ENCODE results near the gene STXBP6.
"Not testable (repeated sequence)": the region's sequence is repeated elsewhere in the genome, so short reads cannot be mapped to it uniquely, and the experiment has no call there.

STXBP6 gene

GRCh38 chr14:24844011-24844410 is 205.9 kb downstream of the STXBP6 start:
- ATAC-seq (replicated peaks) (no peak), DNase-seq (no peak)
- Mint-ChIP-seq H3K36me3 (ENCODE audit: insufficient read depth) (no peaks in the 10 kb centered on the region), H3K4me3 (no peak overlapping the region), H3K27ac (no peak overlapping the region), H3K9me3 (no peaks in the 10 kb centered on the region), H3K27me3 (peaks cover 21 to 35% of the 10 kb centered on the region in 2 donors), H3K4me1 (ENCODE audit: low read depth in 2 of 2) (no peaks in the 10 kb centered on the region)

- no peaks in the 10 kb centered on the region for H3K9me3 Mint-ChIP-seq
- H3K27ac Mint-ChIP-seq = no peak overlapping the region
- no peaks in the 10 kb centered on the region for H3K36me3 Mint-ChIP-seq (ENCODE audit: insufficient read depth)
- H3K4me1 Mint-ChIP-seq (ENCODE audit: low read depth in 2 of 2) = no peaks in the 10 kb centered on the region
- DNase-seq = no peak
- no peak for ATAC-seq (replicated peaks)
- H3K27me3 Mint-ChIP-seq = peaks cover 21 to 30% of the 10 kb centered on the region in 2 donors
- no peak overlapping the region for H3K4me3 Mint-ChIP-seq
Measured at GRCh38 chr14:24843494-24843893, 206.5 kb downstream of the STXBP6 start.

- peaks cover 6 to 21% of the 10 kb centered on the region in 2 donors for H3K27me3 Mint-ChIP-seq
- H3K9me3 Mint-ChIP-seq = no peaks in the 10 kb centered on the region
- H3K4me1 Mint-ChIP-seq (ENCODE audit: low read depth in 2 of 2) = no peaks in the 10 kb centered on the region
- no peak for DNase-seq
- H3K36me3 Mint-ChIP-seq (ENCODE audit: insufficient read depth) = no peaks in the 10 kb centered on the region
- H3K27ac Mint-ChIP-seq = no peak overlapping the region
- no peak for ATAC-seq (replicated peaks)
- no peak overlapping the region for H3K4me3 Mint-ChIP-seq
Measured at GRCh38 chr14:24840204-24840893, 209.6 kb downstream of the STXBP6 start.

DNA sequence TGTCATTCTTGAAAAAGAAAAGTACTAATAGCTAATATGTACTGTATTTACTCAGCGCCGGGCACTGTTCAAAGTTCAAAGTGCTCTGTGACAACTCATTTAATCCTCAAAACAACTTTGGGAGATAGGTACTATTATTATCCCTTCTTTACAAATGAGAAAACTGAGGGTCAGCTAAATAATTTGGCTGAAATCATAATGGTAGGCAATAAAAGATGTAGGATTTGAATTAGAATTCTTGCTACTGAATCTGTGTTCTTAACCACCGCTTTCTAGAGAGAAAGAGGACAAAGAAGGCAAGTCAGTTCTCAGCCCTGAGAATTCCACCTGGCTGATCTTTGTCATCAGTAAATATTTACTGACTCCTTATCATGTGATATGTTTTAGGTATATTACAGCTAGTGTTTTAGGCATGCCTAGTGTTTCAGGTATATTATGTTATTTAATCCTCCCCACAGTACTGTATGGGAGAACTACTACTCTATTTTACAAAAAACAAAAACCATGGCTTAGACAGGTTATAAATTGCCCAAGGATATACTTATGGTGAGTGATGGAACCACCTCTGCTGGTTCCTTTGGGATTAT is 210.2 kb downstream of the STXBP6 start:
- Mint-ChIP-seq H3K4me3 (no peak overlapping the region), H3K4me1 (ENCODE audit: low read depth in 2 of 2) (no peaks in the 10 kb centered on the region), H3K27ac (no peak overlapping the region), H3K27me3 (peaks cover 12 to 21% of the 10 kb centered on the region in 2 donors), H3K9me3 (no peaks in the 10 kb centered on the region), H3K36me3 (ENCODE audit: insufficient read depth) (no peaks in the 10 kb centered on the region)
- DNase-seq (no peak), ATAC-seq (replicated peaks) (no peak)

- Mint-ChIP-seq H3K4me1 (ENCODE audit: low read depth in 2 of 2) (no peaks in the 10 kb centered on the region), H3K4me3 (no peak overlapping the region), H3K27ac (no peak overlapping the region), H3K27me3 (peaks cover 17 to 21% of the 10 kb centered on the region in 2 donors), H3K9me3 (no peaks in the 10 kb centered on the region), H3K36me3 (ENCODE audit: insufficient read depth) (no peaks in the 10 kb centered on the region)
- ATAC-seq (replicated peaks) (no peak), DNase-seq (no peak)
Measured at GRCh38 chr14:24838945-24839616, 210.9 kb downstream of the STXBP6 start.

DNA sequence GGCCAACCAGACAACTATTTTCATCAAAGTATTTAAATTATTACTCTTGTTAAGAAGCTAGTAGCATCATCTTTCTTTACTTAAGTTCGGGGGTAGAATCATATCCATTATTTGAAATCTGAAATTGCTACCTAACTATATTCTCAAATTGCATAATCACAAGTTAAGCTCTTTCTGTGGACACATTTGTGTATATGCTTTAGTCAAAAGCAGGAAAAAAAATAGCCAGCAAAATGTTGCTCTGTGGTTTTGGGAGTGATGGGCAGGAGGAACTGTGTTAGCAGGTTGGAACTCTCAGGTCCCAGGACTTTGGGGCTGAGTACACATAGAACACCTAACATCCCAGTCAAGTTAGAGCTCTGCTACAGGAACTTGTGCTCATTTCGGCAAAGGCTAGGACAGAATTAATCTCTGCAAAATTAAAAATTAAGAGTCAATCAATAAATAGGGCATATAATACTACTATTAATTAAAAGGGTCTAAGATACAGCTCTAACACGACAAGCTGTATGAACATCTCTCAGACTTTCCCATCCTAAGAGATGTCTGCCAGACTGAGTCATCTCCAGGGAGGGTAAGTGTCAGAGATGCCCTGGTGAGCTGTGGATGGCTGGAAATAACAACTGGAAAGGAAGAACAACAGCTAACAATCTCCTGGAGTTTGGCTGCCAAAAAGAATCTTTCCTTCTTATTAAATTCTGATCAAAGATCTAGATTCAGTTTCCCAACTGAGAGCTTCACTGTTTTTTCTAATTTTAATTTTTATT is 212.5 kb downstream of the STXBP6 start:
- no peak for DNase-seq
- Mint-ChIP-seq H3K27me3 (peaks cover 18 to 23% of the 10 kb centered on the region in 2 donors), H3K9me3 (no peaks in the 10 kb centered on the region), H3K4me1 (ENCODE audit: low read depth in 2 of 2) (no peaks in the 10 kb centered on the region), H3K27ac (no peak overlapping the region), H3K4me3 (no peak overlapping the region), H3K36me3 (ENCODE audit: insufficient read depth) (no peaks in the 10 kb centered on the region)
- no peak for ATAC-seq (replicated peaks)

DNA sequence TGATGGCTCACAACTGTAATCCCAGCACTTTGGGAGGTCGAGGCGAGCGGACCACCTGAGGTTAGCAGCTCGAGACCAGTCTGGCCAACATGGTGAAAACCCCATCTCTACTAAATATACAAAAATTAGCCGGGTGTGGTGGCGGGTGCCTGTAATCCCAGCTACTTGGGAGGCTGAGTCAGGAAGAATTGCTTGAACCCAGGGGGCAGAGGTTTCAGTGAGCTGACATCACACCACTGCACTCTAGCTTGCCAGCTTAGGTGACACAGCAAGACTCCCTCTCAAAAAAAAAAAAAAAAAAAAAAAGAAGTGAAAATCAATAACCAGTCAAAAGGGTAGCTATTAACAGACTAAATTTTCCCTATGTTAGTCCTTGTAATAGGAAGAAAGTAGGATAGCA is 213.6 kb downstream of the STXBP6 start:
- not testable (repeated sequence) for H3K9me3 Mint-ChIP-seq; H3K4me3 Mint-ChIP-seq; DNase-seq; ATAC-seq (replicated peaks); H3K36me3 Mint-ChIP-seq (ENCODE audit: insufficient read depth); H3K27ac Mint-ChIP-seq; H3K4me1 Mint-ChIP-seq (ENCODE audit: low read depth in 2 of 2)
- H3K27me3 Mint-ChIP-seq = peaks cover 18 to 23% of the 10 kb centered on the region in 2 donors

- Mint-ChIP-seq H3K9me3 (no peaks in the 10 kb centered on the region), H3K27ac (no peak overlapping the region), H3K27me3 (peaks cover 18 to 23% of the 10 kb centered on the region in 2 donors), H3K4me1 (ENCODE audit: low read depth in 2 of 2) (no peaks in the 10 kb centered on the region), H3K36me3 (ENCODE audit: insufficient read depth) (no peaks in the 10 kb centered on the region), H3K4me3 (no peak overlapping the region)
- DNase-seq (no peak), ATAC-seq (replicated peaks) (no peak)
Measured at GRCh38 chr14:24834956-24835355, 215.0 kb downstream of the STXBP6 start.

GRCh38 chr14:24833385-24833784 is 216.6 kb downstream of the STXBP6 start:
- H3K36me3 Mint-ChIP-seq (ENCODE audit: insufficient read depth) = no peaks in the 10 kb centered on the region
- ATAC-seq (replicated peaks) (no peak), DNase-seq (no peak)

DNA sequence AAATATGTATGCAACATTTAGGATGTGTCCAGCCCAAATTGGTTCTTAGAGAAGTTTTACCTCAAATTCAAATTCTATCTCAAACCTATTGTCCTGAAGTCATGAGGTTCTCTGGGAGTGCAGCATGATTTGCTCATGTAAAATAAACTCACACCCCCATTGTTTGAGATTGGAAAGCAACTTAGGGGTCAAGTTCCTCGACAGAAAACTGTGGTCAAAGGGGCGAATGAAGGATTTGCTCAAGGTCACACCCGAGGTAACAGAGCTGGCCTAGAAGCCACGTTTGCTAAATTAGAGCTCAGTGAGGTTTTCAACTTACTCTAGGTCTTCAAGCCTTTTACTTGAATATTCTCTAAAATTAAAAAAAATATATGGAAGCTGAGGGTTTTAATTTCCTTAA is 218.3 kb downstream of the STXBP6 start:
- H3K27me3 Mint-ChIP-seq = peaks cover 23 to 26% of the 10 kb centered on the region in 2 donors
- no peaks in the 10 kb centered on the region for H3K4me1 Mint-ChIP-seq (ENCODE audit: low read depth in 2 of 2)
- DNase-seq (no peak), ATAC-seq (replicated peaks) (no peak)
- no peak overlapping the region for H3K4me3 Mint-ChIP-seq
- no peaks in the 10 kb centered on the region for H3K9me3 Mint-ChIP-seq
- H3K27ac Mint-ChIP-seq = no peak overlapping the region
- no peaks in the 10 kb centered on the region for H3K36me3 Mint-ChIP-seq (ENCODE audit: insufficient read depth)

More at GRCh38 chr14:24833385-24833784, 216.6 kb downstream of the STXBP6 start:
- Mint-ChIP-seq H3K4me1 (ENCODE audit: low read depth in 2 of 2) (no peaks in the 10 kb centered on the region), H3K27me3 (peaks cover 18 to 23% of the 10 kb centered on the region in 2 donors), H3K4me3 (no peak overlapping the region), H3K9me3 (no peaks in the 10 kb centered on the region), H3K27ac (no peak overlapping the region)

GRCh38 chr14:24829862-24830261 is 220.1 kb downstream of the STXBP6 start:
- no peak overlapping the region for H3K27ac Mint-ChIP-seq
- ATAC-seq (replicated peaks) = no peak
- no peak for DNase-seq
- H3K9me3 Mint-ChIP-seq = no peaks in the 10 kb centered on the region
- H3K4me1 Mint-ChIP-seq (ENCODE audit: low read depth in 2 of 2) = no peaks in the 10 kb centered on the region
- peaks cover 16 to 26% of the 10 kb centered on the region in 2 donors for H3K27me3 Mint-ChIP-seq
- H3K4me3 Mint-ChIP-seq = no peak overlapping the region
- H3K36me3 Mint-ChIP-seq (ENCODE audit: insufficient read depth) = no peaks in the 10 kb centered on the region

DNA sequence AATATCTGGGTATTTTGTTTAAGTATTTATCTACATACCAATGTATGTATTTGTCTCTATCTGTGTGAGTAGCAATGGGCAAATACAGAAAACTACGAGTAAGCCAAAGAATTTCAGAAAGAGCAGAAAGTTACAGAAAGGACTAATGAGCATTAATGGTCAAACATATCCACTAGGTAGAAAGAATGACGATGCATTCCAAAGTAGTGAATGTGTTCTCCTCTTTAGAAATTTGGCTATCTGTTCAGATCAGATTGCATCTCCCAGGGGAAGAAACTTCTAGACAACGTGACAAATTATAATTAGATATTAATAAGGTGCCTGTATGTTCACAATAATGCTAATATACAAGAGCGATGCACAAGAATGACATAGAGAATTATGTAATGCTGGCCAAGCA is 221.5 kb downstream of the STXBP6 start:
- Mint-ChIP-seq H3K27me3 (peaks cover 7 to 19% of the 10 kb centered on the region in 2 donors), H3K27ac (no peak overlapping the region), H3K9me3 (no peaks in the 10 kb centered on the region), H3K4me1 (ENCODE audit: low read depth in 2 of 2) (no peaks in the 10 kb centered on the region), H3K4me3 (no peak overlapping the region), H3K36me3 (ENCODE audit: insufficient read depth) (no peaks in the 10 kb centered on the region)
- ATAC-seq (replicated peaks) (no peak), DNase-seq (no peak)

DNA sequence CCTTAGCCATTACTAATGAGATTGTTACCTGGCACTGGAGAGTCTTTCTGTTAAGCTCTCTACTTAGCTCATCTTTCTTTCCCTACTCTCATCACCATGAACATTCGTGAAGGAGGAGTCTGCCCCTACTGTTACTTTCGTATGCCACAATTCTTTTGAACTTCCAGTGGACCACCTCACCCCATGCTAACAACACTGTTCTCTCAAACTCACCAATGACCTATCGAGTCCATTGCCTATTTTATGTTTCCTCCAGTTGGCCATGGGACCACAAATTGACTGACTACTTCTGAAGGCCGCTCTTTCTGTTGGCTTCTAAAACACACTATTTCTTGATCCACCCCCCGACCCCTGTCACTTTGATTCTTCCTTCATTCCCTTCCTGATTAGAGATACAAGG is 223.6 kb downstream of the STXBP6 start:
- no peak for DNase-seq
- Mint-ChIP-seq H3K27me3 (peaks cover 14 to 22% of the 10 kb centered on the region in 2 donors), H3K27ac (no peak overlapping the region), H3K4me1 (ENCODE audit: low read depth in 2 of 2) (no peaks in the 10 kb centered on the region), H3K36me3 (ENCODE audit: insufficient read depth) (no peaks in the 10 kb centered on the region), H3K4me3 (no peak overlapping the region), H3K9me3 (no peaks in the 10 kb centered on the region)
- ATAC-seq (replicated peaks) = no peak
